HEK293 (cell line): ENCODE results near the gene RND1.

Experiments
- GFI1B ChIP-seq: fragments of 450-650 bp; formaldehyde crosslinking; IDR thresholded peaks from 2 replicates; pipeline ENCODE4 v1.5.1; 2016; ENCODE audit warnings: missing biosample characterization, missing genetic modification characterization
- GLIS1 ChIP-seq: fragments of 450-650 bp; formaldehyde crosslinking; IDR thresholded peaks from 2 replicates; pipeline ENCODE4 v1.5.1; 2016; ENCODE audit warnings: missing biosample characterization, missing genetic modification characterization
- KLF1 ChIP-seq: fragments of 450-650 bp; formaldehyde crosslinking; IDR thresholded peaks from 2 replicates; pipeline ENCODE4 v1.5.1; 2016; ENCODE audit warnings: missing biosample characterization, missing genetic modification characterization
- MYNN ChIP-seq: fragments of 450-650 bp; formaldehyde crosslinking; IDR thresholded peaks from 2 replicates; pipeline ENCODE4 v1.5.1; 2016; ENCODE audit warnings: missing biosample characterization, missing genetic modification characterization, borderline replicate concordance
- MZF1 ChIP-seq: fragments of 450-650 bp; formaldehyde crosslinking; IDR thresholded peaks from 2 replicates; pipeline ENCODE4 v1.5.1; 2017; ENCODE audit warnings: missing biosample characterization, missing genetic modification characterization, borderline replicate concordance
- PRDM6 ChIP-seq: fragments of 450-650 bp; formaldehyde crosslinking; IDR thresholded peaks from 2 replicates; pipeline ENCODE4 v1.5.1; 2017; ENCODE audit warnings: missing biosample characterization, missing genetic modification characterization
- SP2 ChIP-seq: fragments of 450-650 bp; formaldehyde crosslinking; IDR thresholded peaks from 2 replicates; pipeline ENCODE4 v1.5.1; 2016; ENCODE audit warnings: missing biosample characterization, missing genetic modification characterization
- SP3 ChIP-seq: fragments of 450-650 bp; formaldehyde crosslinking; IDR thresholded peaks from 2 replicates; pipeline ENCODE4 v1.5.1; 2016; ENCODE audit warnings: missing biosample characterization, missing genetic modification characterization
- SP7 ChIP-seq: fragments of 450-650 bp; formaldehyde crosslinking; IDR thresholded peaks from 2 replicates; pipeline ENCODE4 v1.5.1; 2016; ENCODE audit warnings: missing biosample characterization, missing genetic modification characterization
- WT1 ChIP-seq: fragments of 450-650 bp; formaldehyde crosslinking; IDR thresholded peaks from 2 replicates; pipeline ENCODE4 v1.5.1; 2016; ENCODE audit warnings: missing biosample characterization, missing genetic modification characterization
- YY2 ChIP-seq: fragments of 450-650 bp; formaldehyde crosslinking; IDR thresholded peaks from 2 replicates; pipeline ENCODE4 v1.5.1; 2016; ENCODE audit warnings: missing biosample characterization, missing genetic modification characterization
- ZBTB21 ChIP-seq: fragments of 450-650 bp; formaldehyde crosslinking; IDR thresholded peaks from 2 replicates; pipeline ENCODE4 v1.5.1; 2017; ENCODE audit warnings: missing biosample characterization, missing genetic modification characterization
- ZFP3 ChIP-seq: fragments of 450-650 bp; formaldehyde crosslinking; IDR thresholded peaks from 2 replicates; pipeline ENCODE4 v1.5.1; 2016; ENCODE audit warnings: low read depth, missing biosample characterization, missing genetic modification characterization
- ZNF10 ChIP-seq: fragments of 450-650 bp; formaldehyde crosslinking; IDR thresholded peaks from 2 replicates; pipeline ENCODE4 v1.5.1; 2017; ENCODE audit warnings: missing biosample characterization, missing genetic modification characterization
- ZNF132 ChIP-seq: fragments of 450-650 bp; formaldehyde crosslinking; IDR thresholded peaks from 2 replicates; pipeline ENCODE4 v1.5.1; 2017; ENCODE audit warnings: missing biosample characterization, missing genetic modification characterization, borderline replicate concordance
- ZNF157 ChIP-seq: fragments of 450-650 bp; formaldehyde crosslinking; IDR thresholded peaks from 2 replicates; pipeline ENCODE4 v1.5.1; 2016; ENCODE audit warnings: missing biosample characterization, missing genetic modification characterization
- ZNF335 ChIP-seq: fragments of 450-650 bp; formaldehyde crosslinking; conservative IDR thresholded peaks from 2 replicates; pipeline ENCODE4 v1.5.1; 2016; ENCODE audit warnings: missing biosample characterization, missing genetic modification characterization
- ZNF366 ChIP-seq: fragments of 450-650 bp; formaldehyde crosslinking; conservative IDR thresholded peaks from 2 replicates; pipeline ENCODE4 v1.5.1; 2016; ENCODE audit warnings: missing biosample characterization, missing genetic modification characterization
- ZNF391 ChIP-seq: fragments of 450-650 bp; formaldehyde crosslinking; IDR thresholded peaks from 2 replicates; pipeline ENCODE4 v1.5.1; 2016; ENCODE audit warnings: low read depth, missing biosample characterization, missing genetic modification characterization, borderline replicate concordance
- ZNF473 ChIP-seq: fragments of 450-650 bp; formaldehyde crosslinking; IDR thresholded peaks from 2 replicates; pipeline ENCODE4 v1.5.1; 2017; ENCODE audit warnings: missing biosample characterization, missing genetic modification characterization
- ZNF48 ChIP-seq: fragments of 450-650 bp; formaldehyde crosslinking; IDR thresholded peaks from 2 replicates; pipeline ENCODE4 v1.5.1; 2016; ENCODE audit warnings: missing biosample characterization, missing genetic modification characterization
- ZNF501 ChIP-seq: fragments of 450-650 bp; formaldehyde crosslinking; IDR thresholded peaks from 2 replicates; pipeline ENCODE4 v1.5.1; 2016; ENCODE audit warnings: missing biosample characterization, missing genetic modification characterization
- ZNF561 ChIP-seq: fragments of 450-650 bp; IDR thresholded peaks from 2 replicates; pipeline ENCODE4 v1.5.1; 2018; ENCODE audit warnings: missing biosample characterization, missing genetic modification characterization, borderline replicate concordance
- ZNF580 ChIP-seq: fragments of 450-650 bp; formaldehyde crosslinking; IDR thresholded peaks from 2 replicates; pipeline ENCODE4 v1.5.1; 2016; ENCODE audit warnings: missing biosample characterization, missing genetic modification characterization
- ZSCAN4 ChIP-seq: fragments of 450-650 bp; formaldehyde crosslinking; IDR thresholded peaks from 2 replicates; pipeline ENCODE4 v1.5.1; 2017; ENCODE audit warnings: missing biosample characterization, missing genetic modification characterization
- ZSCAN5A ChIP-seq: fragments of 450-650 bp; formaldehyde crosslinking; IDR thresholded peaks from 2 replicates; pipeline ENCODE4 v1.5.1; 2016; ENCODE audit warnings: missing biosample characterization, missing genetic modification characterization
- TF ChIP-seq, protein P1 (sequence below): fragments of 450-650 bp; formaldehyde crosslinking; IDR thresholded peaks from 2 replicates; pipeline ENCODE4 v1.5.1; 2017; ENCODE audit warnings: missing biosample characterization, missing genetic modification characterization
- TF ChIP-seq, protein P2 (sequence below): fragments of 450-650 bp; formaldehyde crosslinking; IDR thresholded peaks from 2 replicates; pipeline ENCODE4 v1.5.1; 2016; ENCODE audit warnings: missing biosample characterization, missing genetic modification characterization
- TF ChIP-seq, protein P3 (sequence below): fragments of 450-650 bp; formaldehyde crosslinking; conservative IDR thresholded peaks from 2 replicates; pipeline ENCODE4 v1.5.1; 2016; ENCODE audit warnings: low read depth, missing biosample characterization, missing genetic modification characterization

The RND1 gene

DNA sequence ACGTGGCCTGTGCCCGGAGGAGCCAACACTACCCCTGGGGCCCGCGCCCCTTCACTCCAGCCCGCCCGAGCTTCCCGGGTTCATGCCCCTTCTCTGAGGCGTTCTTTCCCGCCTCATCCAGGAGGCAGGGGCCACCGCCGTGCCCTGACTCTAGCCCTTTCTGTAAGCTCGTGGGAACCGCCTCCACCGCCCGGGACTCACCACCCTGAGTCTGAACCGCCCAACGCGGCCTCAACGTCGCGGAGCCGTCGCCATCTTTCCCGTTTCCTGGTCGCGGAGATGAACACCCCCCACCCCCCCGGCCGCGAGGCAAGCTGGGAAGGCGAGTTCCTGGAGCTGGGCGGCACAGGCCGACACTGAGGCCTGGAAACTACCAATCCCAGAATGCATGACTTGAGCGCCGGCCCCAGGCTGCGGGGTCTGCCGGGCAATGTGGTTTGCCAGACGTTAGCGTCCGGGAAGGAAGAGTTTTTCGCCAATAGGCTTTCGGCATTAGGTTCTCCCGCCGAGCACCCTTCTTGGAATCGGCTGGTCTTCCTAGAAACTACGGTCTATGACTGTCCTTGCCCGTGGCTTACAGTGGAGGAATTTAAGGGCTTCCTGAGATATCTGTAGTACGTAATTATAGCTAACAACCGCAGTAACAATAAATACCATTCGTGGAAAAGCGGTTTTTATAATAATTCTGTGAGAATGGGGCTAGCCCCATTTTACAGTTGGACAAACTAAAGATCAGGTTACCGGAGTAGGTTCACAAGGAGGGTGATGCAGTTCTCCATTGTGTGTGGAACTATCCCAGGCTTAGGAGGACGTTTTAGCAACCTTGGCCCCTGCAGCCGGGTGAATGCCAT, 13.6 kb downstream of the RND1 start, which contains the start of gene DDX23 (continued):
- TF ChIP-seq ZNF132 (tag by site-specific recombination) (no peak), GLIS1 (tag by site-specific recombination) (peak; percentile 77), ZNF157 (tag by site-specific recombination) (no peak), ZNF10 (tag by site-specific recombination) (no peak), ZSCAN4 (tag by site-specific recombination) (no peak), WT1 (tag by site-specific recombination) (peak; percentile 24; the same call in 1 of the 2 replicates), YY2 (tag by site-specific recombination) (peak; percentile 95), SP3 (tag by site-specific recombination) (peak; percentile 100), ZNF561 (tag by site-specific recombination) (0 out of 2 replicates have a peak, but pooled peaks have one; percentile 8), ZNF335 (tag by site-specific recombination) (peak; percentile 88), PRDM6 (tag by site-specific recombination) (no peak), ZNF580 (tag by site-specific recombination) (peak; percentile 70; the same call in 1 of the 2 replicates), ZFP3 (tag by site-specific recombination) (no peak), ZNF48 (tag by site-specific recombination) (no peak), ZNF366 (tag by site-specific recombination) (no peak), MYNN (tag by site-specific recombination) (peak; percentile 20; the same call in 1 of the 2 replicates), SP7 (peak; percentile 44), GFI1B (tag by site-specific recombination) (no peak), MZF1 (tag by site-specific recombination) (no peak), SP2 (tag by site-specific recombination) (peak; percentile 97), ZNF473 (tag by site-specific recombination) (no peak), ZNF391 (peak; percentile 40; the same call in 1 of the 2 replicates), KLF1 (peak; percentile 36; the same call in 1 of the 2 replicates), ZBTB21 (tag by site-specific recombination) (0 out of 2 replicates have a peak, but pooled peaks have one; percentile 29), ZSCAN5A (no peak), ZNF501 (tag by site-specific recombination) (peak; percentile 71; the same call in 1 of the 2 replicates)
- TF ChIP-seq, protein P1, sequence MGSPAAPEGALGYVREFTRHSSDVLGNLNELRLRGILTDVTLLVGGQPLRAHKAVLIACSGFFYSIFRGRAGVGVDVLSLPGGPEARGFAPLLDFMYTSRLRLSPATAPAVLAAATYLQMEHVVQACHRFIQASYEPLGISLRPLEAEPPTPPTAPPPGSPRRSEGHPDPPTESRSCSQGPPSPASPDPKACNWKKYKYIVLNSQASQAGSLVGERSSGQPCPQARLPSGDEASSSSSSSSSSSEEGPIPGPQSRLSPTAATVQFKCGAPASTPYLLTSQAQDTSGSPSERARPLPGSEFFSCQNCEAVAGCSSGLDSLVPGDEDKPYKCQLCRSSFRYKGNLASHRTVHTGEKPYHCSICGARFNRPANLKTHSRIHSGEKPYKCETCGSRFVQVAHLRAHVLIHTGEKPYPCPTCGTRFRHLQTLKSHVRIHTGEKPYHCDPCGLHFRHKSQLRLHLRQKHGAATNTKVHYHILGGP: peak; percentile 76
- TF ChIP-seq, protein P2, sequence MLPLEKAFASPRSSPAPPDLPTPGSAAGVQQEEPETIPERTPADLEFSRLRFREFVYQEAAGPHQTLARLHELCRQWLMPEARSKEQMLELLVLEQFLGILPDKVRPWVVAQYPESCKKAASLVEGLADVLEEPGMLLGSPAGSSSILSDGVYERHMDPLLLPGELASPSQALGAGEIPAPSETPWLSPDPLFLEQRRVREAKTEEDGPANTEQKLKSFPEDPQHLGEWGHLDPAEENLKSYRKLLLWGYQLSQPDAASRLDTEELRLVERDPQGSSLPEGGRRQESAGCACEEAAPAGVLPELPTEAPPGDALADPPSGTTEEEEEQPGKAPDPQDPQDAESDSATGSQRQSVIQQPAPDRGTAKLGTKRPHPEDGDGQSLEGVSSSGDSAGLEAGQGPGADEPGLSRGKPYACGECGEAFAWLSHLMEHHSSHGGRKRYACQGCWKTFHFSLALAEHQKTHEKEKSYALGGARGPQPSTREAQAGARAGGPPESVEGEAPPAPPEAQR (tag by site-specific recombination): no peak
- TF ChIP-seq, protein P3, sequence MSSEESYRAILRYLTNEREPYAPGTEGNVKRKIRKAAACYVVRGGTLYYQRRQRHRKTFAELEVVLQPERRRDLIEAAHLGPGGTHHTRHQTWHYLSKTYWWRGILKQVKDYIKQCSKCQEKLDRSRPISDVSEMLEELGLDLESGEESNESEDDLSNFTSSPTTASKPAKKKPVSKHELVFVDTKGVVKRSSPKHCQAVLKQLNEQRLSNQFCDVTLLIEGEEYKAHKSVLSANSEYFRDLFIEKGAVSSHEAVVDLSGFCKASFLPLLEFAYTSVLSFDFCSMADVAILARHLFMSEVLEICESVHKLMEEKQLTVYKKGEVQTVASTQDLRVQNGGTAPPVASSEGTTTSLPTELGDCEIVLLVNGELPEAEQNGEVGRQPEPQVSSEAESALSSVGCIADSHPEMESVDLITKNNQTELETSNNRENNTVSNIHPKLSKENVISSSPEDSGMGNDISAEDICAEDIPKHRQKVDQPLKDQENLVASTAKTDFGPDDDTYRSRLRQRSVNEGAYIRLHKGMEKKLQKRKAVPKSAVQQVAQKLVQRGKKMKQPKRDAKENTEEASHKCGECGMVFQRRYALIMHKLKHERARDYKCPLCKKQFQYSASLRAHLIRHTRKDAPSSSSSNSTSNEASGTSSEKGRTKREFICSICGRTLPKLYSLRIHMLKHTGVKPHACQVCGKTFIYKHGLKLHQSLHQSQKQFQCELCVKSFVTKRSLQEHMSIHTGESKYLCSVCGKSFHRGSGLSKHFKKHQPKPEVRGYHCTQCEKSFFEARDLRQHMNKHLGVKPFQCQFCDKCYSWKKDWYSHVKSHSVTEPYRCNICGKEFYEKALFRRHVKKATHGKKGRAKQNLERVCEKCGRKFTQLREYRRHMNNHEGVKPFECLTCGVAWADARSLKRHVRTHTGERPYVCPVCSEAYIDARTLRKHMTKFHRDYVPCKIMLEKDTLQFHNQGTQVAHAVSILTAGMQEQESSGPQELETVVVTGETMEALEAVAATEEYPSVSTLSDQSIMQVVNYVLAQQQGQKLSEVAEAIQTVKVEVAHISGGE (tag by site-specific recombination): peak; percentile 57
